ENCODE results near the gene TBX15.

Gene TBX15

GRCh38 chr1:118863688-118864087 is 124.5 kb downstream of the TBX15 start:
- TF ChIP-seq, protein P1, sequence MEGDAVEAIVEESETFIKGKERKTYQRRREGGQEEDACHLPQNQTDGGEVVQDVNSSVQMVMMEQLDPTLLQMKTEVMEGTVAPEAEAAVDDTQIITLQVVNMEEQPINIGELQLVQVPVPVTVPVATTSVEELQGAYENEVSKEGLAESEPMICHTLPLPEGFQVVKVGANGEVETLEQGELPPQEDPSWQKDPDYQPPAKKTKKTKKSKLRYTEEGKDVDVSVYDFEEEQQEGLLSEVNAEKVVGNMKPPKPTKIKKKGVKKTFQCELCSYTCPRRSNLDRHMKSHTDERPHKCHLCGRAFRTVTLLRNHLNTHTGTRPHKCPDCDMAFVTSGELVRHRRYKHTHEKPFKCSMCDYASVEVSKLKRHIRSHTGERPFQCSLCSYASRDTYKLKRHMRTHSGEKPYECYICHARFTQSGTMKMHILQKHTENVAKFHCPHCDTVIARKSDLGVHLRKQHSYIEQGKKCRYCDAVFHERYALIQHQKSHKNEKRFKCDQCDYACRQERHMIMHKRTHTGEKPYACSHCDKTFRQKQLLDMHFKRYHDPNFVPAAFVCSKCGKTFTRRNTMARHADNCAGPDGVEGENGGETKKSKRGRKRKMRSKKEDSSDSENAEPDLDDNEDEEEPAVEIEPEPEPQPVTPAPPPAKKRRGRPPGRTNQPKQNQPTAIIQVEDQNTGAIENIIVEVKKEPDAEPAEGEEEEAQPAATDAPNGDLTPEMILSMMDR (IDR thresholded peaks at IDR 0.05; ENCODE audit: extremely low read depth, missing control alignments) = no peak

GRCh38 chr1:118862755-118863154 is 125.4 kb downstream of the TBX15 start:
- no peak for DNase-seq (ENCODE audit: low spot score)
- TF ChIP-seq, protein P1 (IDR thresholded peaks at IDR 0.05; ENCODE audit: extremely low read depth, missing control alignments) = no peak

More at GRCh38 chr1:118863688-118864087, 124.5 kb downstream of the TBX15 start:
- DNase-seq (ENCODE audit: low spot score) = no peak

DNA sequence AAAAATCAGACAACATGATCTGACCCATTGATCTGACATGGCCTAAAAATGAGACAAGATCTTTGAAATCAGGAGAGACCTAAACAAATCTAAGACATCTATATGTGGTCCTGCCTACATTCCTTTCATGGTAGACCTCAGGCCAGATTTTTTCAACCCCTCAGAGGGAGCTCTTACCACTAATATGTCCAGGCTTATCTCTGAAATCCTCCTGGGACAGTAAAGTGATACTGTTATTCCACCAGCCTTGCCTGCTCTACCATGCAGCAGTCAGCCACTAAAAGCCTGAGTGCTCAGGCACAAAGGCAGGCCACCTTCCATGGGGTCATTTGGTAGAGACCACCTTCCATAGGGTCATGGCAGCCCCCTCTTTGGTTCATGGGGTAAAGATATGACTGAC is 126.9 kb downstream of the TBX15 start:
- no peak for DNase-seq (ENCODE audit: low spot score)

GRCh38 chr1:118859999-118860398 is 128.1 kb downstream of the TBX15 start:
- TF ChIP-seq, protein P1 (IDR thresholded peaks at IDR 0.05; ENCODE audit: extremely low read depth, missing control alignments) = no peak
- DNase-seq (ENCODE audit: low spot score) = no peak

More for the DNA sequence above, 126.9 kb downstream of the TBX15 start:
- TF ChIP-seq, protein P1 (IDR thresholded peaks at IDR 0.05; ENCODE audit: extremely low read depth, missing control alignments) = no peak

- no peak for DNase-seq (ENCODE audit: low spot score)
- TF ChIP-seq, protein P1 (IDR thresholded peaks at IDR 0.05; ENCODE audit: extremely low read depth, missing control alignments) = no peak
These were observed 141.7 kb downstream of the TBX15 start for GRCh38 chr1:118846443-118846842.

- no peak for DNase-seq (ENCODE audit: low spot score)
- TF ChIP-seq, protein P1 (IDR thresholded peaks at IDR 0.05; ENCODE audit: extremely low read depth, missing control alignments) = no peak
These were observed 145.5 kb downstream of the TBX15 start for GRCh38 chr1:118842452-118843201.

DNA sequence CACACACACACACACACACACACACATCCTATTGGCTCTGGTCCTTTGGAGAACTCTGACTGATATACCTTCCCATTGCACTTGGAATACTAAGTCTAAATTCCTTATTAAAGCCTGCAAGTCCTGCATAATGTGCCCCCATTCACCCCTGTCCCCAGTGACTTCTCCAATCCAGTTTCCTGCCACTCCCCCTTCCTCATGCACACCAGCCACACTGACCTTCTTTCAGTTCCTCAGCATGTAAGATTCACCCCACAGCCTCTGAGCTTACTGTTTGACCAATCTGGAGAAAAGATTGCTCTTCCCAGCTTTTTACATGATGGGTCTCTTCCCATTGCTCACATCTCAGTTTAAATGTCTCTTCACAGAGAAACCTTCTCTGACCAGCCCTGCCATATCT is 146.6 kb downstream of the TBX15 start:
- DNase-seq (ENCODE audit: low spot score) = no peak
- TF ChIP-seq, protein P1 (IDR thresholded peaks at IDR 0.05; ENCODE audit: extremely low read depth, missing control alignments) = no peak
